Parathyroid adenoma (tissue), 2 donors: ENCODE results near the gene WASF3.
"Not testable (repeated sequence)": the region's sequence is repeated elsewhere in the genome, so short reads cannot be mapped to it uniquely, and the experiment has no call there.

Source experiments
- H2AFZ ChIP-seq: fragments of 300-600 bp; sonication (generic); one replicate; pipeline ENCODE4 v1.7.0; 2017; ENCODE audit warnings: antibody characterized with exemption, mild to moderate bottlenecking
- H3K27ac ChIP-seq: fragments of 300-600 bp; sonication (generic); one replicate; pipeline ENCODE4 v1.7.0; 2017
- H3K27me3 ChIP-seq: fragments of 300-600 bp; sonication (generic); one replicate; pipeline ENCODE4 v1.7.0; 2017; ENCODE audit warnings: low read length; ENCODE audit not compliant: control insufficient read depth, insufficient read depth
- H3K36me3 ChIP-seq: fragments of 300-600 bp; sonication (generic); one replicate; pipeline ENCODE4 v1.7.0; 2017; ENCODE audit warnings: low read length; ENCODE audit not compliant: control insufficient read depth, insufficient read depth
- H3K4me1 ChIP-seq: fragments of 300-600 bp; sonication (generic); one replicate; pipeline ENCODE4 v1.7.0; 2017; ENCODE audit warnings: control low read depth
- H3K4me2 ChIP-seq: fragments of 300-600 bp; sonication (generic); one replicate; pipeline ENCODE4 v1.7.0; 2017; ENCODE audit warnings: low read length
- H3K4me3 ChIP-seq: fragments of 300-600 bp; sonication (generic); one replicate; pipeline ENCODE4 v1.7.0; 2017; ENCODE audit warnings: low read depth, low read length
- H3K79me2 ChIP-seq: fragments of 300-600 bp; sonication (generic); one replicate; pipeline ENCODE4 v1.7.0; 2017; ENCODE audit warnings: control low read depth
- H3K9ac ChIP-seq: fragments of 300-600 bp; sonication (generic); one replicate; pipeline ENCODE4 v1.7.0; 2017; ENCODE audit warnings: mild to moderate bottlenecking
- H3K9me3 ChIP-seq: fragments of 300-600 bp; sonication (generic); one replicate; pipeline ENCODE4 v1.7.0; 2017; ENCODE audit warnings: low read length; ENCODE audit not compliant: control insufficient read depth
- TF ChIP-seq, protein P1 (sequence below): fragments of 300-600 bp; sonication (generic); IDR thresholded peaks from one replicate; pipeline ENCODE4 v1.7.0; 2017; ENCODE audit warnings: antibody characterized with exemption, mild to moderate bottlenecking
- donor health status: primary hyperparathyroidism.

WASF3 gene

DNA sequence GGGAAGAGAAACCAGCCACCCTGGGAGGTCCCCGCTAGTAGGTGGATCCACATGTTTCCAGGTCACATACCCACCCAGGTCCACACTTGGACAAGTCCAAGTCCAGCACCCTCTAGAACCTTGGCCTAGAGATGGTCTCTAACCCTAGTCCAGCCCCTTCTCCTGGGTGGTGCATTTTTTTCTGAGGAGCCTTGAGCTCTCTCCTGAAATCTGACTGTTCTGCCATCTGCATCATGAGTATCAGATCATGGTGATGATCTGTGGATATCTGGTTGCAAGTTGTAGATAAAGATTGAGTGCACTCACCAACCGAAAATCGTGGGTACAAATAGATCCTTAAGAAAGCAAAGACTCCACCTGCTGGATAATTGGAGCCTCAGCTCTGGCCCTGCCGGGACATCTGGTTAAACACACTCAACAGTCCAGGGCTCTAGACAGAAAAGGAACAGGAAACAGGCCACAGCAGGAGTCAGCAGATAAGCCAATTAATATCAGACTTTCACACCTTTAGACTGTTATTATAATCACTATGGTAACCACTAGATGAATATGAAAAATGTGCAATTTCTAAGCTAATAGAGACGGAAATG is 162.0 kb downstream of the WASF3 start:
- H3K9ac ChIP-seq, result no peak overlapping the region
- H3K4me2 ChIP-seq, result no peak overlapping the region
- no peaks in the 10 kb centered on the region for H3K9me3 ChIP-seq
- H3K4me3 ChIP-seq, result no peak overlapping the region
- TF ChIP-seq, protein P1, sequence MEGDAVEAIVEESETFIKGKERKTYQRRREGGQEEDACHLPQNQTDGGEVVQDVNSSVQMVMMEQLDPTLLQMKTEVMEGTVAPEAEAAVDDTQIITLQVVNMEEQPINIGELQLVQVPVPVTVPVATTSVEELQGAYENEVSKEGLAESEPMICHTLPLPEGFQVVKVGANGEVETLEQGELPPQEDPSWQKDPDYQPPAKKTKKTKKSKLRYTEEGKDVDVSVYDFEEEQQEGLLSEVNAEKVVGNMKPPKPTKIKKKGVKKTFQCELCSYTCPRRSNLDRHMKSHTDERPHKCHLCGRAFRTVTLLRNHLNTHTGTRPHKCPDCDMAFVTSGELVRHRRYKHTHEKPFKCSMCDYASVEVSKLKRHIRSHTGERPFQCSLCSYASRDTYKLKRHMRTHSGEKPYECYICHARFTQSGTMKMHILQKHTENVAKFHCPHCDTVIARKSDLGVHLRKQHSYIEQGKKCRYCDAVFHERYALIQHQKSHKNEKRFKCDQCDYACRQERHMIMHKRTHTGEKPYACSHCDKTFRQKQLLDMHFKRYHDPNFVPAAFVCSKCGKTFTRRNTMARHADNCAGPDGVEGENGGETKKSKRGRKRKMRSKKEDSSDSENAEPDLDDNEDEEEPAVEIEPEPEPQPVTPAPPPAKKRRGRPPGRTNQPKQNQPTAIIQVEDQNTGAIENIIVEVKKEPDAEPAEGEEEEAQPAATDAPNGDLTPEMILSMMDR, result no peak
- no peaks in the 10 kb centered on the region for H3K36me3 ChIP-seq
- H3K27ac ChIP-seq, result no peak overlapping the region
- no peaks in the 10 kb centered on the region for H3K4me1 ChIP-seq
- no peaks in the 10 kb centered on the region for H3K79me2 ChIP-seq
- no peaks in the 10 kb centered on the region for H3K27me3 ChIP-seq
- no peak overlapping the region for H2AFZ ChIP-seq

DNA sequence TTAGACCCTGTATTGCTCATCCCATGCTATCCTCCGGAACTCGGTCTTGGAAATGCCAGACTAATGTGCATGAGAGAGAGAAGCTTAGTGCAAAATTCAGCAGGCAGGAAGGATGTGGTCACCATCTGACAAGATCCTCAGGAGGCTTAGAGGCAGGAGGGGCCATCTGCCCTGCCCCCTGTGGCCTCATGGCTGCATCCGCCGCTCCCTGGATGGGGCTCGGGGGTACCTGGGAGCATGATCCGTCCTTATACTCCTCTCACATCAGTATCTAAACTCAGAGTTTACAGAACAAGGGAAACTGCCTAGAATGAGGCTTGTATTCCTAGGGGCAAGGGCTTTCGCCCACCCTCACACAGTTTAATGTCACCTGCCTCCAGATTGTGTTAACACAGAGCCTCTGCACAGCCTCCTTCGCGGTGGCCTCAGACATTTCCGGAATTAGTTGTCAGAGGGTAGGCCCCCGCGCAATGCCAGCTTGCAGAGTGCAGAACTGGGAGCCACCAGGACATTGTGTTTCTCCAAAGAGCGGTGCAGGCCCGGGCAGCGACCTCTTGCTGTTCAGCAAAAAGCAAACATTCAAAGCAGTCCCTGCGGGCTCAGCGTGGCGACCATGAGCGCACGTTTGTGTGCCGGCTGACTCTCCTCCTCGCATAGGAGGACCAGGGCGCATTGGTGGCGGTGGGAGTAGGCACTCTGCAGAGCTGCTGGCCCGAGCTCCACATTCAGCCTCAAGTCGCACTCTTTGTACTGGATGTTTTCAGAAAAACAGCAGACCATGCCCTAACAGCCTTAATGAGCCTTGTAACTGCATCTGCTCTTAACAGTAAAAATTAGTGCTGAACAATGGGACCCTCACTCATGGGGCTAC is 164.0 kb downstream of the WASF3 start:
- Histone ChIP-seq H3K27ac (no peak overlapping the region), H3K9ac (no peak overlapping the region), H3K9me3 (no peaks in the 10 kb centered on the region), H3K4me1 (no peaks in the 10 kb centered on the region), H3K36me3 (no peaks in the 10 kb centered on the region), H2AFZ (no peak overlapping the region), H3K4me3 (no peak overlapping the region), H3K4me2 (no peak overlapping the region), H3K79me2 (no peaks in the 10 kb centered on the region), H3K27me3 (no peaks in the 10 kb centered on the region)
- TF ChIP-seq, protein P1, result no peak

DNA sequence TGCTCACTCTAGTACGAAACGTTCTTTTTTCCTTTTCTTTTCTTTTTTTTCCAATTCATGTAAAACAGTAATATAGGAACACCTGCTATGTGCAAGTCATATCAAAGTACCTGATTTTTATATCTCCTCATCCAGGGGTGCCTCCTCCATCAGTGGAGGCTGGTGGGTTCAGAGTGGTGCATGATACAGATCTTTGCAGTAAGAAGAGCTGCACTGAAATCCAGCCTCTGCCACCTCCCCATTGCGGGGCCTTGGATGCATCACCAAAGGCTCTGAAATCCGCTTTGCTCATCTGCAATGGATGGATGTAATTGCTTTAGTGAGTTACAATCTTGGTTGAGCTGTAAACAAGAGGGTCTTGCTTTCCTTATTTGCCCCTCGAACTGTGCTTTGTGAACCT is 164.8 kb downstream of the WASF3 start:
- Histone ChIP-seq H3K4me1 (no peaks in the 10 kb centered on the region), H3K9me3 (no peaks in the 10 kb centered on the region), H3K4me2 (no peak overlapping the region), H3K4me3 (no peak overlapping the region), H3K36me3 (no peaks in the 10 kb centered on the region), H3K27me3 (no peaks in the 10 kb centered on the region), H2AFZ (no peak overlapping the region), H3K27ac (no peak overlapping the region), H3K9ac (no peak overlapping the region), H3K79me2 (no peaks in the 10 kb centered on the region)
- TF ChIP-seq, protein P1, result no peak

DNA sequence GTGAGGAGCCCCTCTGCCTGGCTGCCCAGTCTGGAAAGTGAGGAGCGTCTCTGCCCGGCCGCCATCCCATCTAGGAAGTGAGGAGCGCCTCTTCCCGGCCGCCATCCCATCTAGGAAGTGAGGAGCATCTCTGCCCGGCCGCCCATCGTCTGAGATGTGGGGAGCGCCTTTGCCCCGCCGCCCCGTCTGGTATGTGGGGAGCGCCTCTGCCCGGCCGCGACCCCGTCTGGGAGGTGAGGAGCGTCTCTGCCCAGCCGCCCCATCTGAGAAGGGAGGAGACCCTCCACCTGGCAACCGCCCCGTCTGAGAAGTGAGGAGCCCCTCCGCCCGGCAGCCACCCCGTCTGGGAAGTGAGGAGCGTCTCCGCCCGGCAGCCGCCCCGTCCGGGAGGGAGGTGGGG is 166.1 kb downstream of the WASF3 start:
- not testable (repeated sequence) for H3K27me3 ChIP-seq, H3K27ac ChIP-seq

DNA sequence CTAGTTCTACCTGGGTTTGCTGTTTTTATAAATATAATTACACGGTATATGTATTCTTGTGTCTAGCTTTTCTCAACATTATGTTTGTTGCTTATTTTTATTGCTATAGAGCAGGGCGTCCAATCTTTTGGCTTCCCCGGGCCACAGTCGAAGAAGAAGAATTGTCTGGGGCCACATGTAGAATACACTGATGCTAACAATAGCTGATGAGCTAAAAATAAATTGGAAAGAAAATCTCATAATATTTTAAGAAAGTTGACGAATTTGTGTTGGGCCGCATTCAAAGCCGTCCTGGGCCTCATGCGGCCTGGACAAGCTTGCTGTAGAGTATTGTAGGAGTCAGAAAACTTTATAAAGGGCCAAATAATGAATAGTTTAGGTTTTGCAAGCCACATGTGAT is 169.2 kb downstream of the WASF3 start:
- Histone ChIP-seq H3K79me2 (no peaks in the 10 kb centered on the region), H3K9ac (no peak overlapping the region), H3K9me3 (no peaks in the 10 kb centered on the region), H3K4me3 (no peak overlapping the region), H2AFZ (no peak overlapping the region), H3K36me3 (no peaks in the 10 kb centered on the region), H3K4me2 (no peak overlapping the region), H3K4me1 (no peaks in the 10 kb centered on the region), H3K27ac (no peak overlapping the region), H3K27me3 (no peaks in the 10 kb centered on the region)
- TF ChIP-seq, protein P1, result no peak

More for the DNA sequence above, 166.1 kb downstream of the WASF3 start:
- H3K4me2 ChIP-seq, H3K4me1 ChIP-seq, H2AFZ ChIP-seq, H3K79me2 ChIP-seq, H3K4me3 ChIP-seq, H3K9ac ChIP-seq, H3K9me3 ChIP-seq, H3K36me3 ChIP-seq: not testable (repeated sequence)
